Measurements from ENCODE around the gene ADAMTSL3. TPM values are rescaled to one million over a fixed set of nuclear protein-coding genes. Genes with fewer than 3 reads are reported as not detected.

The ADAMTSL3 gene
- total and polyA plus RNA-seq, 8 donors: 0.54 to 19.2 (median 6.1) TPM

DNA sequence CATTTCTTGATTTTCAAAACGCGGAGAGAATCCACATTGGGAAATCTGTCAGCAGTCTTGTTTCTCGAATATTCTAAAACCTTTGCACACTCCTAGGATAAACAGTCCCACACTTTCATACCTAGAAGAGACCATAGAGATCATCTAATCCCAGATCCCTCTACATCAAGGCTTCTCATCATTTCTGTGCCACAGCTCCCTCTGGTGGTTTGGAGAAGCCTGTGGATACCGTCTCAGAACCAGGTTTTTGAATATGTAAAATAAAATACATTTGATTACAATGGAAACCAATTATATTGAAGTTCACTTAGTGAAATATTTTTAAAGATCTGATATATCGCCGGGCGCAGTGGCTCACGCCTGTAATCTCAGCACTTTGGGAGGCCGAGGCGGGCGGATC, 369.7 kb downstream of the ADAMTSL3 start:
- DNase-seq (peak in 1 of 6 donors; percentile 31), ATAC-seq (peak in 2 of 4 donors; percentile 49 to 55), FAIRE-seq (no peak)
- intact Hi-C loops (cut with DNase I): loop anchor here in 1 of 3 donors (10.0 kb wide), 1 partner anchor 449 kb away; no protein-coding TSS in a partner anchor
- H3K9me3 ChIP-seq: no peaks in the 10 kb centered on the region
- peaks cover 0 to 5% (median 0%) of the 10 kb centered on the region in 3 donors for H3K4me1 ChIP-seq
- H3K4me3 ChIP-seq: no peak overlapping the region
- TF ChIP-seq, protein P1, sequence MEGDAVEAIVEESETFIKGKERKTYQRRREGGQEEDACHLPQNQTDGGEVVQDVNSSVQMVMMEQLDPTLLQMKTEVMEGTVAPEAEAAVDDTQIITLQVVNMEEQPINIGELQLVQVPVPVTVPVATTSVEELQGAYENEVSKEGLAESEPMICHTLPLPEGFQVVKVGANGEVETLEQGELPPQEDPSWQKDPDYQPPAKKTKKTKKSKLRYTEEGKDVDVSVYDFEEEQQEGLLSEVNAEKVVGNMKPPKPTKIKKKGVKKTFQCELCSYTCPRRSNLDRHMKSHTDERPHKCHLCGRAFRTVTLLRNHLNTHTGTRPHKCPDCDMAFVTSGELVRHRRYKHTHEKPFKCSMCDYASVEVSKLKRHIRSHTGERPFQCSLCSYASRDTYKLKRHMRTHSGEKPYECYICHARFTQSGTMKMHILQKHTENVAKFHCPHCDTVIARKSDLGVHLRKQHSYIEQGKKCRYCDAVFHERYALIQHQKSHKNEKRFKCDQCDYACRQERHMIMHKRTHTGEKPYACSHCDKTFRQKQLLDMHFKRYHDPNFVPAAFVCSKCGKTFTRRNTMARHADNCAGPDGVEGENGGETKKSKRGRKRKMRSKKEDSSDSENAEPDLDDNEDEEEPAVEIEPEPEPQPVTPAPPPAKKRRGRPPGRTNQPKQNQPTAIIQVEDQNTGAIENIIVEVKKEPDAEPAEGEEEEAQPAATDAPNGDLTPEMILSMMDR (IDR thresholded peaks at IDR 0.05): peak in 2 of 4 donors; percentile 16 to 28
- H3K27me3 ChIP-seq: no peaks in the 10 kb centered on the region
- no peaks in the 10 kb centered on the region for H3K36me3 ChIP-seq
- WGBS, 2 donors: 92 to 96% methylated on average over 11 of the region's 11 CpGs
- H3K27ac ChIP-seq: no peak overlapping the region

DNA sequence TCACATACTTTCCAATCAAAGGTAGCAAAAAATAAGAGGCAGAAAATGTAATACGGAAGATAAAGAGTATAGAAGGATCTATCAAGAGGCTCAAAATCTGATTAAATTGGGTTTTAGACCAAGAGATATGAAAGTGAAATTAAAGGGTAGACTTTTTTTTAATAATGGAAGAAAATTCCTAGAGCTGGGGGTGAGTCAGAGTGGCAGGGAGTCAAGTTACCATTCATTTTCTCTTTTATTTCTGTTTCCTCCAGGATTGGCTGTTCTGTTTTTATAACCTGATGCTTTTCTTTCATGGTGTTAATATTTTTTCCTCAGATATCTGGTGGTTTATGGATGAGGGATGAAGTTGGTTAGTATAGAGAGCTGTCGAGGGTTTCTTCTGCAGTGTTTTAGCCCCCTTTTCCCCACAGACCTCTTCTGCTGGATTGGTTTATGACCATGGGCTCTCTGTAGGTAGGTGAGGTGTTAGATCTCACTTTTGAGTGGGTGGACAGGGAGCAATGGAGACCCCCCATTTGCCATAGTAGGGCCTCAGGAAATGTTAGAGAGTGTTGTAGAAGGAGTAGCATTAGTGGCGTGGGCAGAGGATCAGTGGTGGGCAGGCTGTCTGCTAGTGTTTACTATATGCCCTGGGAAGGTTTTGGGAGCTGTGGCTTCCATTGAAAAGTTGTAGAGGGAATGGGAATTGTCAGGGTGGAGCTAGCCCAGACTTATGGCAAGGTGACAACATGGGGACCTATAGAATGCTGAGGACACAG, 380.1 kb downstream of the ADAMTSL3 start:
- H3K27me3 ChIP-seq: no peaks in the 10 kb centered on the region
- TF ChIP-seq, protein P1 (IDR thresholded peaks at IDR 0.05): no peak
- no peak for FAIRE-seq
- H3K4me3 ChIP-seq: no peak overlapping the region
- no peak for DNase-seq
- H3K36me3 ChIP-seq: no peaks in the 10 kb centered on the region
- ATAC-seq: peak in 1 of 4 donors; percentile 4
- no peaks in the 10 kb centered on the region for H3K9me3 ChIP-seq
- H3K27ac ChIP-seq: no peak overlapping the region
- intact Hi-C loops (cut with DNase I): loop anchor here in 1 of 3 donors (10.0 kb wide), 1 partner anchor 469 kb away; no protein-coding TSS in a partner anchor
- 90 to 95% methylated on average over 3 of the region's 3 CpGs for WGBS, 2 donors
- H3K4me1 ChIP-seq: peaks cover 0 to 6% (median 3%) of the 10 kb centered on the region in 3 donors

DNA sequence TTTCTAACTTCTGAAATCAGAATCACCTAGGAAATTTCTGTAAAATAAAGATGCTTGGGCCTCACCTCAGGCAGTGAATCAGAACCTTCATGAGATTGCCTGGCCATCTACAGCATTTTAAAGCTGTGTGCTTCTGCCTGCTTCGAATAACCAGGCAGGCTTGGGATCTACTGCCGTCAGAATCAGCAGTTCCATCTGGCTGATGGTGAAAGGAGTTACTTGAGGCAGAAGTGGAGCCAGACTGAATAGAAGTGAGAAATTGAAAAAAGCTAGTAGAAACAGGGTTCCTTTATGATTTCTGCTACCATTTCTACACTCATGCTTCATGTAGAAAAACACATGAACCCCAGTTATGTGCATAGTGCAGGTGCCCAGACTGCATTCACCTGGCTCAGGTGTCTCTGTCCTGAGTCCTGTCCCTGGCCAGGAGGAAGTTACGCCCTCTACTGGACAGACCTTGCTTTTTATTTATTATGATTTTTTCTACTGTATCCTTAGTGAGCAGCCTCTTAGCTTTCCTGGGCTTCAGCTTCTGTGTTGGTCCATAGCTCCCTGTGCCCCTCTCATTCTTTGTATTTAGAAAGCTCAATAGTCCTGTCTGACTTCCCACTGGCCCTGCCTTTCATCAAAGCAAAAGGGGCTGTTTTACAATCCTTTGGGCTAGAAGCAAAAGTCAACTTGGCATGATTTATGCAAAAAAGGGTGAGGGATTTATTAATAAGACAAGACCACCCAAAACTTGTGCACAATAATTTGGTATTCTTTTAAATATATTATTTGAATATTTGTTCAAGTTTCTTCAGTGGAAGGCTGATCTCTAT, 380.9 kb downstream of the ADAMTSL3 start:
- no peaks in the 10 kb centered on the region for H3K9me3 ChIP-seq
- no peaks in the 10 kb centered on the region for H3K27me3 ChIP-seq
- no peak overlapping the region for H3K4me3 ChIP-seq
- peak; percentile 93 to 96 (median 94) for ATAC-seq
- TF ChIP-seq, protein P1 (IDR thresholded peaks at IDR 0.05): peak; percentile 23 to 38 (median 29)
- DNase-seq: peak in 2 of 6 donors; percentile 18 to 33
- FAIRE-seq: no peak
- peaks cover 0 to 6% (median 3%) of the 10 kb centered on the region in 3 donors for H3K4me1 ChIP-seq
- no peaks in the 10 kb centered on the region for H3K36me3 ChIP-seq
- H3K27ac ChIP-seq: no peak overlapping the region
- WGBS, 2 donors: 36 to 42% methylated on average over 3 of the region's 3 CpGs
- intact Hi-C loops (cut with DNase I): loop anchor here in 1 of 3 donors (10.0 kb wide), 1 partner anchor 470 kb away; no protein-coding TSS in a partner anchor

DNA sequence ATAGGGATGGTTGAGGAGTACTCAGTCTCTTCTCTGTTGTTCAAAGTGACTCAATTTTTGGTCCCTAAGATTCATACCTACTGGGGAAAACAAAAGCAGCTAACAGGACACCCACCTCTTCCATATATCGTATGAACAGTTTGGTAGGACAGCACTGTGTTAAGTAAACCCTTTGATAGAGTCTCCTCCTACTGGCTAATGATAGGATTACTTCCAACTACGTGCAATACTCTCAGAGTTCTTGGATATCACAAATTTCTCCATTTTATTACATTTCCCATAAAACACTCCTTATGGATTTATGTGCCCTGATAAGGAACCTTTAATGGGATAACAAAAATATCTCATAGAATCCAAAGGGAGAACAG, 381.5 kb downstream of the ADAMTSL3 start:
- FAIRE-seq: no peak
- Histone ChIP-seq H3K9me3 (no peaks in the 10 kb centered on the region), H3K27me3 (no peaks in the 10 kb centered on the region), H3K4me1 (peaks cover 0 to 6% (median 3%) of the 10 kb centered on the region in 3 donors), H3K4me3 (no peak overlapping the region), H3K27ac (no peak overlapping the region), H3K36me3 (no peaks in the 10 kb centered on the region)
- intact Hi-C loops (cut with DNase I): loop anchor here in 1 of 3 donors (10.0 kb wide), 1 partner anchor 471 kb away; no protein-coding TSS in a partner anchor
- TF ChIP-seq, protein P1 (IDR thresholded peaks at IDR 0.05): peak; percentile 13 to 48 (median 17)
- peak; percentile 80 to 94 (median 92) for ATAC-seq
- 4 to 6% methylated on average over 2 of the region's 2 CpGs for WGBS, 2 donors
- no peak for DNase-seq
